ENCODE measurements around the gene PIK3C2G. TPM values are rescaled to one million over a fixed set of nuclear protein-coding genes. Genes with fewer than 3 reads are reported as not detected.

Gene PIK3C2G
- total RNA-seq, 1 experiment from 2014 or later, result not detected

- Histone ChIP-seq H3T11ph (ENCODE audit: low read length) (no peak overlapping the region), H4K20me1 (ENCODE audit: control insufficient read depth, insufficient read depth, insufficient read length) (no peaks in the 10 kb centered on the region), H3K56ac (ENCODE audit: insufficient read length, low read depth, low read length) (no peak overlapping the region), H2AFZ (ENCODE audit: low read length) (no peak overlapping the region), H3K4me1 (ENCODE audit: insufficient read depth, low read length) (no peaks in the 10 kb centered on the region), H2BK120ac (ENCODE audit: low read depth, low read length, poor library complexity, severe bottlenecking) (no peak overlapping the region), H4K91ac (ENCODE audit: insufficient read length, low read depth, low read length) (no peak overlapping the region), H2BK12ac (ENCODE audit: insufficient read length, low read depth, low read length) (no peak overlapping the region), H3K18ac (ENCODE audit: insufficient read length, low read depth, low read length) (no peak overlapping the region), H3K4ac (ENCODE audit: low read depth, low read length) (no peak overlapping the region), H3K79me2 (ENCODE audit: insufficient read depth, low read length) (no peaks in the 10 kb centered on the region), H3K9me3 (ENCODE audit: control insufficient read depth, low read depth, low read length) (no peaks in the 10 kb centered on the region), H4K5ac (ENCODE audit: insufficient read length, low read depth, low read length) (no peak overlapping the region), H3K79me1 (ENCODE audit: insufficient read depth, low read depth, low read length, poor library complexity, severe bottlenecking) (no peaks in the 10 kb centered on the region), H4K8ac (replicated peaks; ENCODE audit: insufficient read length, low read depth, low read length) (no peak overlapping the region), H3K4me2 (ENCODE audit: insufficient read depth, insufficient read length, low read length) (no peak overlapping the region), H3K27ac (ENCODE audit: insufficient read length, low read depth, low read length) (no peak overlapping the region), H3K14ac (ENCODE audit: insufficient read depth, low read length) (no peak overlapping the region), H3K9ac (ENCODE audit: extremely low read depth, insufficient read length, low read length) (no peak overlapping the region), H2BK15ac (ENCODE audit: low read depth, low read length) (no peak overlapping the region), H3K23ac (ENCODE audit: insufficient read length, low read depth, low read length) (no peak overlapping the region), H3K23me2 (ENCODE audit: insufficient read length, low read depth, low read length, poor library complexity, severe bottlenecking) (no peaks in the 10 kb centered on the region), H2AK5ac (ENCODE audit: insufficient read length, low read length) (no peak overlapping the region), H2BK5ac (ENCODE audit: insufficient read length, low read length) (no peak overlapping the region), H2BK20ac (ENCODE audit: low read depth, low read length, poor library complexity, severe bottlenecking) (no peak overlapping the region), H3K27me3 (ENCODE audit: insufficient read depth, low read length) (no peaks in the 10 kb centered on the region)
- no peak for DNase-seq
- peaks cover 36 to 42% of the 10 kb centered on the region in 2 experiments for H3K9me3 Mint-ChIP-seq
- TF ChIP-seq CTCF (conservative IDR thresholded peaks at IDR 0.05), result no peak
- H3K27me3 Mint-ChIP-seq (ENCODE audit: low read depth), result no peaks in the 10 kb centered on the region
- H3K36me3 Mint-ChIP-seq (ENCODE audit: insufficient read depth in 1 of 3, low read depth in 3 of 3), result peaks cover 4 to 48% (median 6%) of the 10 kb centered on the region in 3 experiments; a peak in 6 of 7 replicates
- no peak overlapping the region for H3K4me3 Mint-ChIP-seq
- peaks cover 0 to 2% of the 10 kb centered on the region in 2 experiments; a peak in 1 of 4 replicates for H3K4me1 Mint-ChIP-seq
- H3K27ac Mint-ChIP-seq, result no peak overlapping the region
Observed at GRCh38 chr12:18586581-18586980, 325.3 kb downstream of the PIK3C2G start.
